GM12878 (cell line): ENCODE measurements around the gene HOXD10.

ENCODE experiments used
- BCL11A ChIP-seq: IDR thresholded peaks from 2 replicates; pipeline ENCODE4 v1.6.1; 2011; ENCODE audit warnings: low read depth, low read length
- CEBPB ChIP-seq, 2 experiments: fragments of 150-350 bp in 1 of 2; IDR thresholded peaks; 2 replicates each; pipeline ENCODE4 v1.6.1; 2012 to 2014; ENCODE audit warnings: low read depth in 2 of 2, low read length in 2 of 2, borderline replicate concordance in 1 of 2, inconsistent platforms in 1 of 2
- CTCF ChIP-seq, 3 experiments: IDR thresholded peaks in 2 of 3; conservative IDR thresholded peaks in 1 of 3; 2 replicates each; pipeline ENCODE4 v1.5.1; 2011; ENCODE audit warnings: low read depth in 3 of 3, low read length in 3 of 3, mild to moderate bottlenecking in 3 of 3, control low read depth in 2 of 3, moderate library complexity in 2 of 3, inconsistent platforms in 1 of 3, mixed read lengths in 1 of 3; ENCODE audit not compliant: control insufficient read depth in 2 of 3, insufficient read depth in 1 of 3; ENCODE audit errors: extremely low read depth in 1 of 3
- ELK1 ChIP-seq: IDR thresholded peaks from 2 replicates; pipeline ENCODE4 v1.6.1; 2012; ENCODE audit warnings: low read depth, low read length, improper control_type of control experiment
- EZH2 ChIP-seq: IDR thresholded peaks from 2 replicates; pipeline ENCODE4 v1.6.1; 2012; ENCODE audit warnings: low read depth, mild to moderate bottlenecking, control low read depth, inconsistent platforms, low read length, borderline replicate concordance; ENCODE audit not compliant: control insufficient read depth
- FOXM1 ChIP-seq: IDR thresholded peaks from 2 replicates; pipeline ENCODE4 v1.6.1; 2012; ENCODE audit warnings: low read depth, mild to moderate bottlenecking, inconsistent platforms, low read length, moderate library complexity
- HCFC1 ChIP-seq: fragments of 150-350 bp; IDR thresholded peaks from 2 replicates; pipeline ENCODE4 v1.6.1; 2014; ENCODE audit warnings: low read length
- MAX ChIP-seq: IDR thresholded peaks from 2 replicates; pipeline ENCODE4 v1.6.1; 2012; ENCODE audit warnings: low read depth, low read length, improper control_type of control experiment
- POLR2A ChIP-seq: IDR thresholded peaks from 2 replicates; pipeline ENCODE4 v1.6.1; 2011; ENCODE audit warnings: low read depth, mild to moderate bottlenecking, low read length
- RAD21 ChIP-seq: IDR thresholded peaks from 2 replicates; pipeline ENCODE4 v1.6.1; 2011; ENCODE audit warnings: mild to moderate bottlenecking, low read depth, low read length, moderate library complexity; ENCODE audit not compliant: insufficient read depth
- TAF1 ChIP-seq: IDR thresholded peaks from 2 replicates; pipeline ENCODE4 v1.6.1; 2011; ENCODE audit warnings: mild to moderate bottlenecking, low read depth, low read length, borderline replicate concordance
- TARDBP ChIP-seq: IDR thresholded peaks from 2 replicates; pipeline ENCODE4 v1.6.1; 2016; ENCODE audit warnings: borderline replicate concordance
- YY1 ChIP-seq: IDR thresholded peaks from 2 replicates; pipeline ENCODE4 v1.6.1; 2011; ENCODE audit warnings: low read depth, mild to moderate bottlenecking, low read length
- ZZZ3 ChIP-seq: IDR thresholded peaks from 2 replicates; pipeline ENCODE4 v1.6.1; 2011; ENCODE audit warnings: low read depth; ENCODE audit not compliant: control insufficient read depth, insufficient read length

GRCh38 chr2:176127774-176128072, 11.1 kb downstream of the HOXD10 start:
- no peak for TF ChIP-seq MAX
- TF ChIP-seq POLR2A = no peak
- no peak for TF ChIP-seq YY1
- no peak for TF ChIP-seq FOXM1
- TF ChIP-seq EZH2 = no peak
- TF ChIP-seq ELK1 = no peak
- TF ChIP-seq TARDBP = no peak
- no peak for TF ChIP-seq BCL11A
- TF ChIP-seq CTCF (IDR thresholded peaks at IDR 0.05 in 2 of 3, conservative IDR thresholded peaks at IDR 0.05 in 1 of 3; ENCODE audit: control insufficient read depth in 2 of 3, extremely low read depth in 1 of 3, insufficient read depth in 1 of 3, low read depth in 3 of 3, low read length in 3 of 3) = no peak
- TF ChIP-seq RAD21 = no peak
- no peak for TF ChIP-seq ZZZ3
- no peak for TF ChIP-seq TAF1
- TF ChIP-seq HCFC1 = no peak
- no peak for TF ChIP-seq CEBPB (IDR thresholded peaks at IDR 0.05; ENCODE audit: borderline replicate concordance in 1 of 2, low read depth in 2 of 2, low read length in 2 of 2)
